Heart left ventricle (tissue), 16 donors: Measurements from ENCODE around the gene LSP1. TPM values are rescaled to one million over a fixed set of nuclear protein-coding genes. Genes with fewer than 3 reads are reported as not detected.

ENCODE experiments used
- ATAC-seq, 4 donors: fragments of 200-7000 bp; cut with Tn5 transposase; one replicate each; pipeline ENCODE4 v1.9.1; 2020 to 2022; ENCODE audit warnings: moderate library complexity in 4 of 4, mild to moderate bottlenecking in 3 of 4, moderate number of reproducible peaks in 1 of 4
- DNase-seq, 5 donors: peaks; one replicate each; pipeline ENCODE4 v3.0.0-alpha.2; 2020
- H3K27ac ChIP-seq, 12 donors: fragments of 200-600 bp; sonication (generic) in 4 of 12; one replicate each; pipeline versions ENCODE4 v1.5.0 to v1.8.0; 2016 to 2022; ENCODE audit warnings: mild to moderate bottlenecking in 2 of 12
- H3K27me3 ChIP-seq, 9 donors: fragments of 200-600 bp; sonication (generic) in 2 of 9; one replicate each; pipeline versions ENCODE4 v1.5.1 to v1.8.0; 2016 to 2022; ENCODE audit warnings: mild to moderate bottlenecking in 3 of 9
- H3K36me3 ChIP-seq, 9 donors: fragments of 200-600 bp; sonication (generic) in 2 of 9; one replicate each; pipeline versions ENCODE4 v1.5.0 to v1.8.0; 2018 to 2022; ENCODE audit warnings: mild to moderate bottlenecking in 2 of 9
- H3K4me1 ChIP-seq, 12 donors: fragments of 200-600 bp; sonication (generic) in 4 of 12; one replicate each; pipeline versions ENCODE4 v1.5.0 to v1.8.0; 2016 to 2022; ENCODE audit warnings: mild to moderate bottlenecking in 3 of 12
- H3K4me3 ChIP-seq, 12 donors: fragments of 200-600 bp; sonication (generic) in 4 of 12; one replicate each; pipeline versions ENCODE4 v1.5.0 to v1.8.0; 2017 to 2022; ENCODE audit warnings: mild to moderate bottlenecking in 9 of 12, moderate library complexity in 4 of 12
- H3K9me3 ChIP-seq, 12 donors: fragments of 200-600 bp; sonication (generic) in 4 of 12; one replicate each; pipeline versions ENCODE4 v1.5.0 to v1.8.0; 2016 to 2022; ENCODE audit warnings: mild to moderate bottlenecking in 1 of 12
- POLR2A ChIP-seq, 2 donors: fragments of 450-650 bp; IDR thresholded peaks; one replicate each; pipeline ENCODE4 v1.6.1; 2017; ENCODE audit warnings: antibody characterized with exemption in 2 of 2, mild to moderate bottlenecking in 2 of 2, moderate library complexity in 2 of 2
- WGBS, 4 donors: extraction: QIAGEN DNeasy Blood & Tissue Kit in 2 of 4; methylation state at CpG; one replicate each; pipeline versions ENCODE4 v1.1.5 to v1.1.7; 2013 to 2018; 5-methylcytosine and 5-hydroxymethylcytosine counted together
- intact Hi-C, 10 donors: fragments of 100-400 bp; cut with DNase I; formaldehyde crosslinking; loops; one replicate each; pipeline versions ENCODE4 v1.11.1 to v1.14.2; 2022
- polyA plus RNA-seq, 2 donors: library from polyadenylated mRNA; stranded (reverse); fragments of 200-250 nt; gene quantifications; one replicate each; pipeline ENCODE4 v1.2.3, GENCODE V29; 2013
- total RNA-seq, 9 donors: library from RNA; depleted of rRNA in 2 of 9; stranded (reverse); fragments of >200 nt in 2 of 9; fragmentation: NEBNext Ultra II Directional in 3 of 9; extraction: Animal tissue kit (Norgen Biotek cat#: 25700) in 3 of 9; gene quantifications; one replicate each; pipeline versions ENCODE4 v1.1.0 to v1.2.4, GENCODE V29; 2016 to 2023
- TF ChIP-seq, protein P1 (sequence below), 12 donors: fragments of 200-600 bp; sonication (generic) in 4 of 12; IDR thresholded peaks; one replicate each; pipeline versions ENCODE4 v1.5.0 to v1.8.0; 2018 to 2022; ENCODE audit warnings: antibody characterized with exemption in 12 of 12, mild to moderate bottlenecking in 5 of 12
- donor health status: ischemic (EF 13 %, LVEDD 7.1; RV severe dilation, severe dysfunction).
- donor health status: healthy with polysubstance abuse.
- donor health status: DM: no; HTN: yes; CAD: no.
- donor health status: DM: no; HTN: no; CAD: no.
- donor health status: ischemic (EF 25% LVEDD 6.9; RV normal size, moderate dysfunction).
- donor health status: ischemic (EF 25% LVEDD 5.7; RV mildly dilated, moderate dysfunction).
- donor health status: healthy.
- donor health status: DM: yes; HTN: yes; CAD: no.
- donor health status: ischemic (EF 35%, LVEDD 5.7; RV mildly dilated, moderate dysfunction).
- donor health status: nonischemic (EF 11% LVEDD 7.7; RV severe dilation, severe dysfunction).
- donor health status: DM: yes; HTN: yes; CAD: no.
- donor health status: PGD.
- donor health status: ischemic (EF 29% LVEDD 5.4; RV normal size, mild dysfunction).
- donor health status: nonischemic (EF 23%, LVEDD 6.1; RV moderate dilation, normal function).

Gene LSP1
- total and polyA plus RNA-seq, 11 donors = 10.0 to 86.8 (median 16.4) TPM

DNA sequence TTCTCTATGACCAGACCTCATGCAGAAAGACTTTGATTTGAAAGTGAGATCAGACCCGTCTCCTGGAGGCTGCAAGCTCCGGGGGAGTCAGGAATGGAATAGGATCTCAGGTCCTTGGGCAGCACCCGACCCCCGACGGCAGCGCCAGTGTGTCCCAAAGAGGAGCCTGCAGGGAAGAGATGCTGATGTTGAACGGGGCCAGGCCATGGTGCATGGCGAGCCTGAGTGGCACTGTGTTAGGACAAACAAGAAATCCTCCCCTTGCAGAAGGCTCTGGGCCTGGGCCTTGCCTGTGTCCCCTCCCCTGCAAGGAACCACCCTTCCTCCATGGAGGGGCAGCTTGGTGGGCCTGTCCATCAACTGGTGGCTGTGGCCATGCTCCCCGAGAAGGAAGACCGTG is 38.2 kb upstream of the LSP1 start:
- Histone ChIP-seq H3K27me3 (peaks cover 0 to 34% (median 0%) of the 10 kb centered on the region in 9 donors), H3K4me3 (no peak overlapping the region), H3K27ac (no peak overlapping the region), H3K36me3 (no peaks in the 10 kb centered on the region), H3K9me3 (peaks cover 0 to 28% (median 8%) of the 10 kb centered on the region in 12 donors), H3K4me1 (peaks cover 0 to 11% (median 0%) of the 10 kb centered on the region in 12 donors)
- ATAC-seq = no peak
- intact Hi-C loops = no loop called here
- no peak for DNase-seq
- TF ChIP-seq POLR2A (IDR thresholded peaks at IDR 0.05) = no peak
- TF ChIP-seq, protein P1, sequence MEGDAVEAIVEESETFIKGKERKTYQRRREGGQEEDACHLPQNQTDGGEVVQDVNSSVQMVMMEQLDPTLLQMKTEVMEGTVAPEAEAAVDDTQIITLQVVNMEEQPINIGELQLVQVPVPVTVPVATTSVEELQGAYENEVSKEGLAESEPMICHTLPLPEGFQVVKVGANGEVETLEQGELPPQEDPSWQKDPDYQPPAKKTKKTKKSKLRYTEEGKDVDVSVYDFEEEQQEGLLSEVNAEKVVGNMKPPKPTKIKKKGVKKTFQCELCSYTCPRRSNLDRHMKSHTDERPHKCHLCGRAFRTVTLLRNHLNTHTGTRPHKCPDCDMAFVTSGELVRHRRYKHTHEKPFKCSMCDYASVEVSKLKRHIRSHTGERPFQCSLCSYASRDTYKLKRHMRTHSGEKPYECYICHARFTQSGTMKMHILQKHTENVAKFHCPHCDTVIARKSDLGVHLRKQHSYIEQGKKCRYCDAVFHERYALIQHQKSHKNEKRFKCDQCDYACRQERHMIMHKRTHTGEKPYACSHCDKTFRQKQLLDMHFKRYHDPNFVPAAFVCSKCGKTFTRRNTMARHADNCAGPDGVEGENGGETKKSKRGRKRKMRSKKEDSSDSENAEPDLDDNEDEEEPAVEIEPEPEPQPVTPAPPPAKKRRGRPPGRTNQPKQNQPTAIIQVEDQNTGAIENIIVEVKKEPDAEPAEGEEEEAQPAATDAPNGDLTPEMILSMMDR (IDR thresholded peaks at IDR 0.05) = no peak
- 80 to 94% (median 85%) methylated on average over 10 of the region's 10 CpGs for WGBS, 4 donors

DNA sequence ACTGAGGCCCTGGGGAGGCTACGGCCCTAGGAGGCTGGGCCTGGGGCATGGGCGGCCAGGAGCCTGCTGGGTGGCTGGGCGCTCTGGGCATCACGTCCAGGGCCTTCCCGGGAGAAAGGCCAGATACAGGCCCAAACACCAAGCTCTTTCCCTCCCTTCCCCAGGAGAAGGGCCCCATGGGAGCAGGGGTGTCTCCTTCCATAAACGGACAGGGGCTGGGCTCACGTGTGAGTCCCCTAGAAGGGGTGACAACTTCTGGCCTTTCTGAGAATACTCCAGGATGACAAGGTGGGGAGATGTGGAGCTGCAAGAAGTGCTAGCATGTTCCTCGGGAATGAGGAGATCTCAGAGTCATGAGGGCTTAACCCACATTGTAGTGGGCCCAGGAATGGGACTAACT is 37.6 kb upstream of the LSP1 start:
- 80 to 89% (median 87%) methylated on average over 8 of the region's 8 CpGs for WGBS, 4 donors
- intact Hi-C loops = no loop called here
- H3K4me1 ChIP-seq = peaks cover 0 to 10% (median 0%) of the 10 kb centered on the region in 12 donors
- peaks cover 0 to 28% (median 0%) of the 10 kb centered on the region in 9 donors for H3K27me3 ChIP-seq
- ATAC-seq = no peak
- H3K36me3 ChIP-seq = no peaks in the 10 kb centered on the region
- TF ChIP-seq, protein P1 (IDR thresholded peaks at IDR 0.05) = no peak
- TF ChIP-seq POLR2A (IDR thresholded peaks at IDR 0.05) = no peak
- peaks cover 0 to 28% (median 8%) of the 10 kb centered on the region in 12 donors for H3K9me3 ChIP-seq
- H3K4me3 ChIP-seq = no peak overlapping the region
- DNase-seq = no peak
- H3K27ac ChIP-seq = no peak overlapping the region

DNA sequence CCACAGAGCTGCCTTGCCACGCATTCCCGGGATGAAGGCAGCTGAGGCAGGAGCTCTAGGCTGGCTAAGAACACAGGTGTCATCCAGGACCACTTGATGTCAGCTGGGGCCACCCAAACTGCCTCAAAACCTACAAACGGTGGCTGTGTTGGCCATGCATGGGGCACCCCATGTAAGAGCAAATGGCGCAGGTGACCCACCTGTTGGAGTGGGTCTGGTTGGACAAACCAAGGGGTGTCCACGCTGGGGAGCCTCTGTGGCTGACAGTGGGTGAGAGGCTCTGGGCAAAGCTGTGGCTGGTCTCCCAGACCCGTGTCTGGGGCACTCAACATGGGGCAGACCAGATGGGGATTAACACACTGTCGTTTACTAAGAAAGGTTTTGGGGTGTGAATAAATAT is 37.1 kb upstream of the LSP1 start:
- H3K27ac ChIP-seq = no peak overlapping the region
- DNase-seq (no peak), ATAC-seq (no peak)
- 77 to 88% (median 83%) methylated on average over 5 to 7 of the region's 7 CpGs for WGBS, 4 donors
- H3K36me3 ChIP-seq = no peaks in the 10 kb centered on the region
- peaks cover 0 to 5% (median 0%) of the 10 kb centered on the region in 12 donors for H3K4me1 ChIP-seq
- H3K27me3 ChIP-seq = peaks cover 0 to 27% (median 0%) of the 10 kb centered on the region in 9 donors
- H3K4me3 ChIP-seq = no peak overlapping the region
- TF ChIP-seq, protein P1 (IDR thresholded peaks at IDR 0.05) = no peak
- TF ChIP-seq POLR2A (IDR thresholded peaks at IDR 0.05) = no peak
- intact Hi-C loops = no loop called here
- peaks cover 0 to 28% (median 8%) of the 10 kb centered on the region in 12 donors for H3K9me3 ChIP-seq

DNA sequence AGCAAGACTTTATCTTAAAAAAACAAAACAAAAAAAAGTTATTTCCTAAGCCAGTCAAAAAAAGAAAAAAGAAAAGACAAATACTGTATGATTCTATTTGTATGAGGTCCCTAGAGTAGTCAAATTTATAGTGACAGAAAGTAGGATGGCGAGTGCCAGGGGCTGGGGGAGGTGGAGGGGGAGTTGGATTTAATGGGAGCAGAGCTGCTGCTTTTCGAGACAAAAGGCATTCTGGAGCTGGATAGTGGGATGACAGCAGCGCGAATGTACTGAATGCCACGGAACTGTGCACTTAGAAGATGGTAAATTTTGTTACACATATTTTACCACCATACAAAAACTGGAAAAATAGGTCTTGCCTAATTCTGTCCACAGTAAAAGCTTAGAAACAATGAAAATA is 35.9 kb upstream of the LSP1 start:
- no peak for ATAC-seq
- WGBS, 4 donors = 81 to 86% (median 82%) methylated on average over 5 of the region's 5 CpGs
- intact Hi-C loops = no loop called here

More for the DNA sequence above, 35.9 kb upstream of the LSP1 start:
- no peak for DNase-seq
- peaks cover 0 to 27% (median 8%) of the 10 kb centered on the region in 12 donors for H3K9me3 ChIP-seq
- no peak for TF ChIP-seq POLR2A (IDR thresholded peaks at IDR 0.05)
- TF ChIP-seq, protein P1 (IDR thresholded peaks at IDR 0.05) = no peak
- H3K36me3 ChIP-seq = no peaks in the 10 kb centered on the region
- no peak overlapping the region for H3K4me3 ChIP-seq
- H3K27ac ChIP-seq = no peak overlapping the region
- no peaks in the 10 kb centered on the region for H3K4me1 ChIP-seq
- peaks cover 0 to 22% (median 0%) of the 10 kb centered on the region in 9 donors for H3K27me3 ChIP-seq
